A549 (cell line): ENCODE data around the gene CYGB. TPM values are rescaled to one million over a fixed set of nuclear protein-coding genes. Genes with fewer than 3 reads are reported as not detected.

Experiments used
- ATAC-seq, 2 experiments: fragments of 200-7000 bp in 1 of 2; fragments of >200 bp in 1 of 2; cut with Nextera tagmentation in 1 of 2; cut with Tn5 transposase in 1 of 2; 3 replicates each; pipeline versions ENCODE4 v1.8.0 to v1.9.1; 2018 to 2020; ENCODE audit warnings: mild to moderate bottlenecking in 1 of 2, moderate library complexity in 1 of 2
- CTCF ChIA-PET: fragments of 300-600 bp; sonication (Branson Sonifier 250); formaldehyde crosslinking; extraction: SDS; loops from one replicate; lab custom pipeline; 2021; ENCODE audit warnings: antibody characterized with exemption, inconsistent platforms; lab: Yijun Ruan, JAX
- POLR2A ChIA-PET: fragments of 350-600 bp; formaldehyde crosslinking; extraction: SDS; loops from one replicate; lab custom pipeline; 2021; ENCODE audit warnings: antibody characterized with exemption, inconsistent platforms; lab: Yijun Ruan, JAX
- DNase-seq, 2 experiments: peaks; one replicate each; pipeline versions ENCODE4 v3.0.0 to v3.0.0-alpha.2; 2011 to 2016; ENCODE audit warnings: low read depth in 1 of 2, low spot score in 1 of 2
- FAIRE-seq: peaks from 2 replicates; lab custom pipeline; 2011; peaks lifted over from hg19 to GRCh38; lab: Jason Lieb, UNC
- H3K27ac ChIP-seq, 2 experiments: fragments of >200 bp; sonication (Bioruptor Twin); formaldehyde crosslinking; 3 replicates each; pipeline ENCODE4 v1.5.1; 2016 to 2017
- H3K4me1 ChIP-seq: fragments of >200 bp; sonication (Bioruptor Twin); formaldehyde crosslinking; 3 replicates; pipeline ENCODE4 v1.6.1; 2016
- H3K4me2 ChIP-seq: fragments of >200 bp; sonication (Bioruptor Twin); formaldehyde crosslinking; 3 replicates; pipeline ENCODE4 v1.6.1; 2016
- H3K4me3 ChIP-seq: fragments of >200 bp; sonication (Bioruptor Twin); formaldehyde crosslinking; 3 replicates; pipeline ENCODE4 v1.5.1; 2016
- H3K9me3 ChIP-seq: fragments of >200 bp; sonication (Bioruptor Twin); formaldehyde crosslinking; 3 replicates; pipeline ENCODE4 v1.6.1; 2016
- BHLHE40 ChIP-seq: IDR thresholded peaks from 2 replicates; pipeline ENCODE4 v1.6.1; 2012; ENCODE audit warnings: low read depth, low read length, inconsistent platforms
- EP300 ChIP-seq, 2 experiments: fragments of >200 bp; sonication (Bioruptor Twin); formaldehyde crosslinking; IDR thresholded peaks; 2 replicates in 1 of 2; 3 replicates in 1 of 2; pipeline ENCODE4 v1.6.1; 2016 to 2017
- ESRRA ChIP-seq: fragments of 150-350 bp; IDR thresholded peaks from 2 replicates; pipeline ENCODE4 v1.6.1; 2014; ENCODE audit warnings: mild to moderate bottlenecking, low read length, borderline replicate concordance
- GATA3 ChIP-seq: IDR thresholded peaks from 2 replicates; pipeline ENCODE4 v1.6.1; 2012; ENCODE audit warnings: borderline replicate concordance
- HDAC2 ChIP-seq: fragments of 200-600 bp; sonication (generic); IDR thresholded peaks from 2 replicates; pipeline ENCODE4 v1.6.1; 2016
- HMGXB4 ChIP-seq: fragments of 250-450 bp; sonication (Bioruptor Pico); IDR thresholded peaks from 2 replicates; pipeline ENCODE4 v1.5.0; 2021; ENCODE audit warnings: mild to moderate bottlenecking, moderate library complexity, borderline replicate concordance
- JUNB ChIP-seq: fragments of >200 bp; sonication (Bioruptor Twin); formaldehyde crosslinking; IDR thresholded peaks from 2 replicates; pipeline ENCODE4 v1.6.1; 2016
- KDM5A ChIP-seq: fragments of 200-600 bp; sonication (generic); IDR thresholded peaks from 2 replicates; pipeline ENCODE4 v1.6.1; 2016; ENCODE audit warnings: antibody characterized with exemption, mild to moderate bottlenecking
- NFE2L2 ChIP-seq: fragments of 150-350 bp; conservative IDR thresholded peaks from 2 replicates; pipeline ENCODE4 v1.6.1; 2014; ENCODE audit warnings: low read length
- NPAS2 ChIP-seq: fragments of 250-450 bp; sonication (Bioruptor Pico); IDR thresholded peaks from 2 replicates; pipeline ENCODE4 v1.8.0; 2022; ENCODE audit warnings: mild to moderate bottlenecking, moderate library complexity, borderline replicate concordance
- POLR2AphosphoS2 ChIP-seq: conservative IDR thresholded peaks from 2 replicates; pipeline ENCODE4 v1.6.1; 2012; ENCODE audit warnings: low read length, improper control_type of control experiment, inconsistent platforms
- SREBF2 ChIP-seq: fragments of 450-650 bp; IDR thresholded peaks from 2 replicates; pipeline ENCODE4 v1.6.1; 2014; ENCODE audit warnings: mild to moderate bottlenecking, moderate library complexity
- WGBS: methylation state at CpG from one replicate; pipeline ENCODE4 v1.1.6; 2017; ENCODE audit errors: missing lambda C conversion rate; 5-methylcytosine and 5-hydroxymethylcytosine counted together
- polyA plus RNA-seq, 4 experiments: library from polyadenylated mRNA; depleted of rRNA in 3 of 4; stranded (reverse); fragments of >200 nt; fragmentation: RNase III in 1 of 4; extraction: RNeasy Plus Mini Kit Qiagen cat#74134 plus additional on column Dnase treatment in 1 of 4; gene quantifications; 2 replicates in 3 of 4; 3 replicates in 1 of 4; pipeline ENCODE4 v1.2.3, GENCODE V29; 2011 to 2017
- TF ChIP-seq, protein P1 (sequence below): fragments of 250-450 bp; sonication (Bioruptor Pico); IDR thresholded peaks from 2 replicates; pipeline ENCODE4 v1.5.0; 2020; ENCODE audit warnings: low read depth, mild to moderate bottlenecking, moderate library complexity
- TF ChIP-seq, protein P2 (sequence below): IDR thresholded peaks from 2 replicates; pipeline ENCODE4 v1.6.1; 2012

Gene CYGB
- polyA plus RNA-seq, 2 of the 4 experiments (the other 2 are of a cell fraction): 1.1 TPM

DNA sequence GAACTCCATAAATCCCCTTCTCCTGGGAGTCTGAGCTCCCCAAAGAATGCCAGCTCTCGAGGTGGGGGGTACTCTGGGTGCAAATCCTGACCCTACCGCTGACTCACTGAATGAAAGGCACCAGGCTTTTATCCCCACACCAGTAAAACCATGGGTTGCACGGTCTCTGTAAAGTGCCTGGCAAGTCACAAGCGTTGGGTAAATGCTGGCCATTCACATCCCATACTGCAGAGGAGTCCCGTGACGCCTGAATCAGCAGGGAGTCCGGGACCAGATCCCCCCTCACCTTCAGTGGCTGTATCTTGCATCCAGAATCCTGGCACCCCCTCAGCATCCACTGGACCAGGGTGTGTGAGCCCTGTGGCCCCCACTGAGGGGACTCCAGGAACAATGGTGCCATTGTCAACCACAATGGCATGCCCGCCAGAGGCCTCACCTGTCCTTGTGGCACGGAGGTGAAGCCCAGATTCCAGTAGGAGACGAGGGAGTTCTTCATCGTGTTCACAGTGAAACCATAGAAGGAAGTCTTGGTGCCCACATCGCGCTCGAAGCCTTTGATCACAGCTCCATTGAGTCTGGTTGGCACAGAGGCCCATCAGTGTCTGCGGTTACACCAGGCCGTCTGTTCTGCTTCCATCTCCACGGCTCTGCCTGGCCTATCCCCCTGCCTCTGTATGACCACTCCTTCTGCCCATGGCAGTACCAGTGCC, 34.8 kb upstream of the CYGB start (continued):
- TF ChIP-seq HMGXB4: no peak
- no peak for TF ChIP-seq HDAC2
- TF ChIP-seq NPAS2: no peak

- H3K4me1 ChIP-seq: peaks cover 25% of the 10 kb centered on the region; the same call in 2 of the 3 replicates
- FAIRE-seq (no peak), DNase-seq (peak in 1 of 2 experiments; percentile 33)
- H3K4me2 ChIP-seq: no peak overlapping the region
- 90% methylated on average over 13 of the region's 13 CpGs for WGBS
- CTCF ChIA-PET: interaction anchor here (1.0 to 4.4 kb wide), 8 partner anchors 9 to 111 kb away, joined by 3 to 27 read pairs (median 5); partner anchors contain the start of gene ST6GALNAC2
- no peak for TF ChIP-seq SREBF2
- TF ChIP-seq GATA3: no peak
- TF ChIP-seq, protein P1, sequence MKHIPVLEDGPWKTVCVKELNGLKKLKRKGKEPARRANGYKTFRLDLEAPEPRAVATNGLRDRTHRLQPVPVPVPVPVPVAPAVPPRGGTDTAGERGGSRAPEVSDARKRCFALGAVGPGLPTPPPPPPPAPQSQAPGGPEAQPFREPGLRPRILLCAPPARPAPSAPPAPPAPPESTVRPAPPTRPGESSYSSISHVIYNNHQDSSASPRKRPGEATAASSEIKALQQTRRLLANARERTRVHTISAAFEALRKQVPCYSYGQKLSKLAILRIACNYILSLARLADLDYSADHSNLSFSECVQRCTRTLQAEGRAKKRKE (CRISPR knock-in tag): no peak
- TF ChIP-seq NFE2L2: no peak
- no peak for TF ChIP-seq KDM5A
- no peak for TF ChIP-seq POLR2AphosphoS2
- TF ChIP-seq, protein P2, sequence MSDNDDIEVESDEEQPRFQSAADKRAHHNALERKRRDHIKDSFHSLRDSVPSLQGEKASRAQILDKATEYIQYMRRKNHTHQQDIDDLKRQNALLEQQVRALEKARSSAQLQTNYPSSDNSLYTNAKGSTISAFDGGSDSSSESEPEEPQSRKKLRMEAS: no peak; the same call in 1 of the 2 replicates
- no peak for TF ChIP-seq JUNB
- no peak for TF ChIP-seq ESRRA
- no peak for TF ChIP-seq HMGXB4
- TF ChIP-seq BHLHE40: no peak
- TF ChIP-seq, all 56 proteins: peak for 0
- Histone ChIP-seq H3K9me3 (no peaks in the 10 kb centered on the region), H3K4me3 (no peak overlapping the region), H3K27ac (no peak overlapping the region)
- POLR2A ChIA-PET: interaction anchor here (3.0 kb wide), 1 partner anchor 14 kb away, joined by 8 read pairs; no protein-coding TSS in a partner anchor
- ATAC-seq: peak; percentile 1 to 11; a peak in 3 of 6 replicates
Measured at GRCh38 chr17:76570877-76571471, 33.5 kb upstream of the CYGB start.

DNA sequence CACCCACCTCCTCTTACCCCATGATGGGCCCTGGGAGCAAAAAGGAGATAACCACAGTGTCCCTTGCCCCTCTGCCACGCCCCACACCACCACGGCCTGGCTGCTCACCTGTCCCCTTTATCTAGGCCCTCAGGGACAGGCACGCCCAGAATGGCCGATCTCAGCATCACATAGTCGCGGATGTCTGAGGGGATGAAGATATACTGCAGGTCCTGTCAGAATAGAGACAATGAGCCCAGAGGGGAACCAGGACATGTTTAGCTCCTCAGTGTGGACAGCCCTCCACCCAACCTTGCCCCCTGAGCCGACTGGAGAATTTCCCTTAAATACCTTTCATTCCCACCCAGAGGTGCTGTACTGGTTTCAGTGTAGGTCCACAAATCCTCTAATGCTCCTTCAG, 32.9 kb upstream of the CYGB start:
- CTCF ChIA-PET: interaction anchor here (0.9 to 4.4 kb wide), 9 partner anchors 8 to 111 kb away, joined by 3 to 27 read pairs (median 5); partner anchors contain the start of gene ST6GALNAC2
- Histone ChIP-seq H3K4me3 (no peak overlapping the region), H3K4me1 (peaks cover 30% of the 10 kb centered on the region; the same call in 2 of the 3 replicates), H3K27ac (peak overlapping the region in 1 of 2 experiments; percentile 45; a peak in 1 of 6 replicates), H3K9me3 (no peaks in the 10 kb centered on the region), H3K4me2 (no peak overlapping the region)
- WGBS: 85% methylated on average over 7 of the region's 7 CpGs
- ATAC-seq (no peak; a peak in 1 of 6 replicates), FAIRE-seq (no peak), DNase-seq (no peak)
- POLR2A ChIA-PET: interaction anchor here (3.0 kb wide), 1 partner anchor 13 kb away, joined by 8 read pairs; no protein-coding TSS in a partner anchor
- TF ChIP-seq EP300 (IDR thresholded peaks at IDR 0.05): no peak
